ENCODE data around the gene PCCA.

DNA sequence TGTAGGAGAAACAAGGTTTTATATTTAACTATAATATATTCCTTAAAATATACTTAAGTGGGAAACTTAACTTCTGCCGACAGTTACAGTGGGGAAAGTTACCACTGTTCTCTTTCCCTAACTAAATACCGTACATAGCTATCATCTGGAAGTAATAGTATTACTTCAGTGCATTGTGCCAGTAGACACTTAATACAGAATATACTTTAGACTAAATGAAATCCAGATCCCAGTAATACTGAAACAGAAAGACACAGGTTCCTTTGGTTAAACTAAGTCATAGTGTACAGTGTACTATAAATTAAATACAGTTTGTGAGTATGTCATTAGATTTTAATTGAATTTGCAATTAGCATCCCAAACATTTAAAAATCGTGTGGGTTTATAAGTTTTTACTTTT, 107.5 kb downstream of the PCCA start:
- TF ChIP-seq, protein P1, sequence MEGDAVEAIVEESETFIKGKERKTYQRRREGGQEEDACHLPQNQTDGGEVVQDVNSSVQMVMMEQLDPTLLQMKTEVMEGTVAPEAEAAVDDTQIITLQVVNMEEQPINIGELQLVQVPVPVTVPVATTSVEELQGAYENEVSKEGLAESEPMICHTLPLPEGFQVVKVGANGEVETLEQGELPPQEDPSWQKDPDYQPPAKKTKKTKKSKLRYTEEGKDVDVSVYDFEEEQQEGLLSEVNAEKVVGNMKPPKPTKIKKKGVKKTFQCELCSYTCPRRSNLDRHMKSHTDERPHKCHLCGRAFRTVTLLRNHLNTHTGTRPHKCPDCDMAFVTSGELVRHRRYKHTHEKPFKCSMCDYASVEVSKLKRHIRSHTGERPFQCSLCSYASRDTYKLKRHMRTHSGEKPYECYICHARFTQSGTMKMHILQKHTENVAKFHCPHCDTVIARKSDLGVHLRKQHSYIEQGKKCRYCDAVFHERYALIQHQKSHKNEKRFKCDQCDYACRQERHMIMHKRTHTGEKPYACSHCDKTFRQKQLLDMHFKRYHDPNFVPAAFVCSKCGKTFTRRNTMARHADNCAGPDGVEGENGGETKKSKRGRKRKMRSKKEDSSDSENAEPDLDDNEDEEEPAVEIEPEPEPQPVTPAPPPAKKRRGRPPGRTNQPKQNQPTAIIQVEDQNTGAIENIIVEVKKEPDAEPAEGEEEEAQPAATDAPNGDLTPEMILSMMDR (IDR thresholded peaks at IDR 0.05; ENCODE audit: low read depth, low read length) = no peak
- no peak for TF ChIP-seq EZH2phosphoT487 (IDR thresholded peaks at IDR 0.05; ENCODE audit: low read depth)
